PC-9 (cell line): ENCODE measurements around the gene QPCTL.

Experiments
- EZH2 ChIP-seq: fragments of 200-600 bp; sonication (generic); IDR thresholded peaks from 2 replicates; pipeline ENCODE4 v1.8.0; 2017; ENCODE audit warnings: antibody characterized with exemption, low read depth
- TF ChIP-seq, protein P1 (sequence below): fragments of 200-600 bp; sonication (generic); conservative IDR thresholded peaks from 2 replicates; pipeline ENCODE4 v1.6.1; 2017; ENCODE audit warnings: mixed run types, antibody characterized with exemption, mild to moderate bottlenecking, moderate library complexity

DNA sequence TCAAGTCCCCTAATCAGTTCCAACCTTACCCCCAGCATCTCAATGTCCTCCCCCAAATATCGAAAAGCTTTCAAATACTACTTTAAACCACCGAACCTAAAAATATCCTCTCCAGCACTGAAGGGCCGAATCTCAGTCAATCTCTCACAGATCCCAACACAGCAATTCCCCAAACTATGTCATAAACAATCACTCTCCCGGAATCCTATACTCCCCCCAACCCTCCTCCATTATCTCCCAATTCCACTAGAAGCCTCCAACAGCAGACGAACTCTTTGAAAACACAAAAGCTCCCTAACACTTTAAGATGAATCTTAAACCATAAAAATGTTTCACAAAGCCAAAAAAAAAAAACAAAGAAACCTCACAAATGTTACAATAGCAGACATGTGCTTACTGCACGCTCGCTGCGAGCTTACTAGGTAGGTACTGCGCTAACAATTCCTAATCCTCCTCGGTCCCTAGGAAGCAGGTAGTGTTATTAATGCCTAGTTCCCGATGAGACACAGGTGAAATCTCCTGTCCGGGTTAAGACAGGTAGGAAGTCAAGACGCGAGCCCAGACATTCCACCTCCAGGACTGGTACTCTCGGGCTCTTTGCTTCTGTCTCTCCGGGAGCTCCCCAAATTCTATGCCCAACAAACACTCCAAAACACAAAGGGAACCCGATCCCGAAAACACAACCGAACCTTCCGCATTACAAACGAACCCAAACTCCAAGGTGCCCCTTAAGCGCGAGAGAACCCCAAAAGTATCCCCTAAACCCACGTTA lies 24.1 kb downstream of the QPCTL start:
- TF ChIP-seq, protein P1, sequence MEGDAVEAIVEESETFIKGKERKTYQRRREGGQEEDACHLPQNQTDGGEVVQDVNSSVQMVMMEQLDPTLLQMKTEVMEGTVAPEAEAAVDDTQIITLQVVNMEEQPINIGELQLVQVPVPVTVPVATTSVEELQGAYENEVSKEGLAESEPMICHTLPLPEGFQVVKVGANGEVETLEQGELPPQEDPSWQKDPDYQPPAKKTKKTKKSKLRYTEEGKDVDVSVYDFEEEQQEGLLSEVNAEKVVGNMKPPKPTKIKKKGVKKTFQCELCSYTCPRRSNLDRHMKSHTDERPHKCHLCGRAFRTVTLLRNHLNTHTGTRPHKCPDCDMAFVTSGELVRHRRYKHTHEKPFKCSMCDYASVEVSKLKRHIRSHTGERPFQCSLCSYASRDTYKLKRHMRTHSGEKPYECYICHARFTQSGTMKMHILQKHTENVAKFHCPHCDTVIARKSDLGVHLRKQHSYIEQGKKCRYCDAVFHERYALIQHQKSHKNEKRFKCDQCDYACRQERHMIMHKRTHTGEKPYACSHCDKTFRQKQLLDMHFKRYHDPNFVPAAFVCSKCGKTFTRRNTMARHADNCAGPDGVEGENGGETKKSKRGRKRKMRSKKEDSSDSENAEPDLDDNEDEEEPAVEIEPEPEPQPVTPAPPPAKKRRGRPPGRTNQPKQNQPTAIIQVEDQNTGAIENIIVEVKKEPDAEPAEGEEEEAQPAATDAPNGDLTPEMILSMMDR, result no peak; the same call in 1 of the 2 replicates
- no peak for TF ChIP-seq EZH2
